GM21381 (cell line): ENCODE results near the gene IRX3.

Experiments
- ATAC-seq: cut with Tn5 transposase; IDR thresholded peaks from one replicate; pipeline ENCODE4 v1.9.1; 2021; ENCODE audit warnings: mild to moderate bottlenecking, moderate library complexity; ENCODE audit not compliant: unreplicated experiment

Gene IRX3

GRCh38 chr16:54239456-54239855, 47.1 kb downstream of the IRX3 start:
- ATAC-seq = no peak

GRCh38 chr16:54236773-54237172, 49.8 kb downstream of the IRX3 start:
- ATAC-seq = no peak

GRCh38 chr16:54233615-54234014, 53.0 kb downstream of the IRX3 start:
- no peak for ATAC-seq
